H9 (cell line): ENCODE data around the gene PRIM2. TPM values are rescaled to one million over a fixed set of nuclear protein-coding genes. Genes with fewer than 3 reads are reported as not detected.
"Not testable (repeated sequence)": the region's sequence is repeated elsewhere in the genome, so short reads cannot be mapped to it uniquely, and the experiment has no call there.

Experiments
- DNase-seq: peaks from one replicate; pipeline ENCODE4 v3.0.0-alpha.2; 2017
- H2AFZ ChIP-seq: one replicate; pipeline ENCODE4 v1.6.1; 2013; ENCODE audit warnings: mild to moderate bottlenecking, low read length, control low read depth, moderate library complexity
- H2AK5ac ChIP-seq: 2 replicates; pipeline ENCODE4 v1.6.1; 2013; ENCODE audit warnings: low read length, control low read depth, mixed read lengths; ENCODE audit not compliant: insufficient read length
- H2BK120ac ChIP-seq: one replicate; pipeline ENCODE4 v1.6.1; 2013; ENCODE audit warnings: low read depth, mild to moderate bottlenecking, low read length, control low read depth, inconsistent platforms; ENCODE audit not compliant: poor library complexity, severe bottlenecking
- H2BK12ac ChIP-seq: 2 replicates; pipeline ENCODE4 v1.6.1; 2013; ENCODE audit warnings: low read length, control low read depth, mixed read lengths, low read depth; ENCODE audit not compliant: insufficient read length
- H2BK15ac ChIP-seq: 2 replicates; pipeline ENCODE4 v1.6.1; 2013; ENCODE audit warnings: low read depth, low read length, control low read depth
- H2BK20ac ChIP-seq: one replicate; pipeline ENCODE4 v1.6.1; 2013; ENCODE audit warnings: low read depth, mild to moderate bottlenecking, low read length, control low read depth, inconsistent platforms; ENCODE audit not compliant: poor library complexity, severe bottlenecking
- H2BK5ac ChIP-seq: 2 replicates; pipeline ENCODE4 v1.6.1; 2013; ENCODE audit warnings: low read length, control low read depth, mixed read lengths; ENCODE audit not compliant: insufficient read length
- H3K14ac ChIP-seq: 2 replicates; pipeline ENCODE4 v1.6.1; 2013; ENCODE audit warnings: low read length, control low read depth; ENCODE audit not compliant: insufficient read depth
- H3K18ac ChIP-seq: 2 replicates; pipeline ENCODE4 v1.6.1; 2013; ENCODE audit warnings: low read depth, mild to moderate bottlenecking, mixed read lengths, low read length, control low read depth; ENCODE audit not compliant: insufficient read length
- H3K23ac ChIP-seq: 2 replicates; pipeline ENCODE4 v1.6.1; 2013; ENCODE audit warnings: low read length, control low read depth, mixed read lengths, low read depth; ENCODE audit not compliant: insufficient read length
- H3K23me2 ChIP-seq: 2 replicates; pipeline ENCODE4 v1.6.1; 2013; ENCODE audit warnings: low read depth, mild to moderate bottlenecking, mixed read lengths, low read length, control low read depth; ENCODE audit not compliant: insufficient read length, poor library complexity, severe bottlenecking
- H3K27ac ChIP-seq: 2 replicates; pipeline ENCODE4 v1.5.1; 2013; ENCODE audit warnings: low read length, control low read depth, mixed read lengths, low read depth; ENCODE audit not compliant: insufficient read length
- H3K27me3 ChIP-seq: 2 replicates; pipeline ENCODE4 v1.6.1; 2013; ENCODE audit warnings: low read length, control low read depth, inconsistent platforms; ENCODE audit not compliant: insufficient read depth
- H3K4ac ChIP-seq: 2 replicates; pipeline ENCODE4 v1.6.1; 2013; ENCODE audit warnings: low read depth, mild to moderate bottlenecking, control low read depth, inconsistent platforms, low read length, moderate library complexity
- H3K4me1 ChIP-seq: 2 replicates; pipeline ENCODE4 v1.6.1; 2013; ENCODE audit warnings: low read length, control low read depth, inconsistent platforms; ENCODE audit not compliant: insufficient read depth
- H3K4me2 ChIP-seq: 2 replicates; pipeline ENCODE4 v1.6.1; 2013; ENCODE audit warnings: low read length, control low read depth, mixed read lengths; ENCODE audit not compliant: insufficient read length, insufficient read depth
- H3K56ac ChIP-seq: 2 replicates; pipeline ENCODE4 v1.6.1; 2013; ENCODE audit warnings: low read depth, mild to moderate bottlenecking, mixed read lengths, low read length, control low read depth; ENCODE audit not compliant: insufficient read length
- H3K79me1 ChIP-seq: 2 replicates; pipeline ENCODE4 v1.6.1; 2013; ENCODE audit warnings: low read depth, mild to moderate bottlenecking, moderate library complexity, low read length, control low read depth, inconsistent platforms; ENCODE audit not compliant: insufficient read depth, poor library complexity, severe bottlenecking
- H3K79me2 ChIP-seq: 2 replicates; pipeline ENCODE4 v1.6.1; 2013; ENCODE audit warnings: low read length, control low read depth, inconsistent platforms; ENCODE audit not compliant: insufficient read depth
- H3K9ac ChIP-seq: 2 replicates; pipeline ENCODE4 v1.6.1; 2013; ENCODE audit warnings: low read length, control low read depth, mixed read lengths; ENCODE audit not compliant: insufficient read length; ENCODE audit errors: extremely low read depth
- H3K9me3 ChIP-seq: one replicate; pipeline ENCODE4 v1.6.1; 2013; ENCODE audit warnings: low read depth, low read length, inconsistent platforms; ENCODE audit not compliant: control insufficient read depth
- H3T11ph ChIP-seq: one replicate; pipeline ENCODE4 v1.6.1; 2013; ENCODE audit warnings: mild to moderate bottlenecking, low read length, control low read depth, inconsistent platforms
- H4K20me1 ChIP-seq: one replicate; pipeline ENCODE4 v1.6.1; 2013; ENCODE audit not compliant: control insufficient read depth, insufficient read length, insufficient read depth
- H4K5ac ChIP-seq: 2 replicates; pipeline ENCODE4 v1.6.1; 2013; ENCODE audit warnings: low read depth, mild to moderate bottlenecking, mixed read lengths, low read length, control low read depth; ENCODE audit not compliant: insufficient read length
- H4K8ac ChIP-seq: replicated peaks from 2 replicates; pipeline ENCODE4 v1.6.1; 2013; ENCODE audit warnings: low read length, control low read depth, mixed read lengths, low read depth; ENCODE audit not compliant: insufficient read length
- H4K91ac ChIP-seq: 2 replicates; pipeline ENCODE4 v1.6.1; 2013; ENCODE audit warnings: low read depth, mild to moderate bottlenecking, moderate library complexity, mixed read lengths, low read length, control low read depth; ENCODE audit not compliant: insufficient read length
- H3K27ac Mint-ChIP-seq, 3 experiments: 2 replicates in 2 of 3; 3 replicates in 1 of 3; pipeline ENCODE4 v1.8.0; 2020 to 2021; ENCODE audit warnings: mixed read lengths in 3 of 3, mild to moderate bottlenecking in 1 of 3, moderate library complexity in 1 of 3
- H3K27me3 Mint-ChIP-seq: 2 replicates; pipeline ENCODE4 v1.8.0; 2021; ENCODE audit warnings: low read depth, mild to moderate bottlenecking, moderate library complexity, mixed read lengths
- H3K36me3 Mint-ChIP-seq, 3 experiments: 2 replicates in 2 of 3; 3 replicates in 1 of 3; pipeline ENCODE4 v1.8.0; 2020 to 2021; ENCODE audit warnings: low read depth in 3 of 3, mixed read lengths in 3 of 3; ENCODE audit not compliant: insufficient read depth in 1 of 3
- H3K4me1 Mint-ChIP-seq, 2 experiments: 2 replicates each; pipeline ENCODE4 v1.8.0; 2020; ENCODE audit warnings: mixed read lengths in 2 of 2
- H3K4me3 Mint-ChIP-seq, 2 experiments: 2 replicates in 1 of 2; 3 replicates in 1 of 2; pipeline ENCODE4 v1.8.0; 2020 to 2021; ENCODE audit warnings: mild to moderate bottlenecking in 2 of 2, mixed read lengths in 2 of 2, moderate library complexity in 1 of 2
- H3K9me3 Mint-ChIP-seq, 2 experiments: 2 replicates in 1 of 2; 3 replicates in 1 of 2; pipeline ENCODE4 v1.8.0; 2020; ENCODE audit warnings: mild to moderate bottlenecking in 2 of 2, mixed read lengths in 2 of 2, moderate library complexity in 1 of 2
- WGBS: extraction: QIAGEN DNeasy Blood & Tissue Kit; methylation state at CpG from one replicate; pipeline ENCODE4 v1.1.7; 2013; ENCODE audit warnings: missing lambda C conversion rate, low lambda C conversion rate, mixed read lengths; ENCODE audit not compliant: insufficient read length; ENCODE audit errors: extremely low coverage; 5-methylcytosine and 5-hydroxymethylcytosine counted together
- total RNA-seq: library from RNA; stranded (reverse); gene quantifications from 2 replicates; pipeline ENCODE4 v1.2.1, GENCODE V29; 2021

The PRIM2 gene
- total RNA-seq, 1 experiment from 2014 or later = 43.0 TPM

DNA sequence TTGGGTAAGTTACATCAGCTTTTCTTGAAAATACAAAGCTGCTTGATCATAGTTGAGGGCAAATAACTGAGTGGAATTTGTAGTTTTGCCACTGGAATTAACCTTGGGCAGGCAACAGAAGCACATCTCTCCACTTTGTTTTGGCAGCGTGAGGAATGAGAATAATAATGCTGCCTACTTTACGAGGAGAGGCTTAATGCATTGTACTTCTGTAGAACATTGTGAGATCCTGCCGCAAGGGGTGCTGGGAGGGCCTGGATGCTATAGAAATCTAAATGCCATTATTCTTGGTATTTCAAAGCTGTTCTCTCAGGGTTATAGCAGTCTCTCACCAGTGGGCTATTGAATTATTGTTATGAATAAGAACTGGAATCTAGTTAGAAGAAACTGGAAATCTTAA, 353.8 kb downstream of the PRIM2 start:
- not testable (repeated sequence) for DNase-seq, H2BK15ac ChIP-seq, H3K79me2 ChIP-seq, H3K36me3 Mint-ChIP-seq, H2BK20ac ChIP-seq, H3K4me2 ChIP-seq, H4K8ac ChIP-seq, H4K5ac ChIP-seq, H2BK5ac ChIP-seq, H3K27me3 ChIP-seq, H3K4ac ChIP-seq, H3K9me3 ChIP-seq, H2AFZ ChIP-seq, H2AK5ac ChIP-seq, H4K91ac ChIP-seq, H3K27me3 Mint-ChIP-seq, H3K23me2 ChIP-seq, H3K23ac ChIP-seq, H3K4me3 Mint-ChIP-seq, H3T11ph ChIP-seq, H2BK120ac ChIP-seq, H3K18ac ChIP-seq, H2BK12ac ChIP-seq, H3K14ac ChIP-seq, H3K9me3 Mint-ChIP-seq, H3K9ac ChIP-seq, H3K56ac ChIP-seq, H4K20me1 ChIP-seq, H3K79me1 ChIP-seq, H3K4me1 ChIP-seq, H3K27ac ChIP-seq
- no CpG with 5 or more reads among the region's 3 CpGs for WGBS
- Mint-ChIP-seq H3K4me1 (peaks cover 28 to 30% of the 10 kb centered on the region in 2 experiments), H3K27ac (peak overlapping the region in 2 of 3 experiments; percentile 66 to 86; a peak in 5 of 7 replicates)
